IPS-15b (cell line): ENCODE measurements around the gene ZDHHC3.

Experiments
- H3K27me3 ChIP-seq: one replicate; pipeline ENCODE4 v1.6.1; 2013; ENCODE audit warnings: low read length; ENCODE audit not compliant: control insufficient read depth, insufficient read depth
- H3K36me3 ChIP-seq: one replicate; pipeline ENCODE4 v1.6.1; 2013; ENCODE audit warnings: low read length; ENCODE audit not compliant: control insufficient read depth, insufficient read depth
- H3K4me1 ChIP-seq: one replicate; pipeline ENCODE4 v1.6.1; 2013; ENCODE audit warnings: mild to moderate bottlenecking, low read length; ENCODE audit not compliant: control insufficient read depth, insufficient read depth
- H3K4me3 ChIP-seq: one replicate; pipeline ENCODE4 v1.5.1; 2013; ENCODE audit warnings: low read depth, low read length
- H3K9ac ChIP-seq: one replicate; pipeline ENCODE4 v1.6.1; 2013; ENCODE audit warnings: low read depth, mild to moderate bottlenecking, low read length
- H3K9me3 ChIP-seq: one replicate; pipeline ENCODE4 v1.6.1; 2013; ENCODE audit warnings: mild to moderate bottlenecking, low read length; ENCODE audit not compliant: control insufficient read depth, insufficient read depth

Gene ZDHHC3

DNA sequence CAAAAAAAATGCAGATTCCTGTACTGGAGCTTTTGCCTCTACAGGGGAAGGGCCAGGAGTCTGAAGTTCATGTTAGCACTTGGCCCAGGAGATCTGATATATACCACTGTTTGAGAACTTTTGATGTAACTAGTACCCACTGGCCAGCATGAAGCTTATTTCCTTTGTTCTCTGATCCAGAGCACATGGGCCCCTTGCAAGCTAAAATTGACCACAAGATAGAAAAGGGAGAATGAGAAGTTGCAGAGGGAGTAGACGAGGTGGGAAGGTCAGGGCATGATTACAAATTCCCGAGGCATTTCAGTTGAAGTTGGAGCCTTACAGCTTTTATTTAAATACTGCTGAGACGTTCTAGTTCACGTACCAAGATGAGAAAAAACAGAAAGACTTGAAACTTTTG lies 73.3 kb downstream of the ZDHHC3 start:
- Histone ChIP-seq H3K4me1 (peaks cover 6% of the 10 kb centered on the region), H3K36me3 (no peaks in the 10 kb centered on the region), H3K27me3 (no peaks in the 10 kb centered on the region), H3K9me3 (no peaks in the 10 kb centered on the region), H3K9ac (no peak overlapping the region), H3K4me3 (no peak overlapping the region)

DNA sequence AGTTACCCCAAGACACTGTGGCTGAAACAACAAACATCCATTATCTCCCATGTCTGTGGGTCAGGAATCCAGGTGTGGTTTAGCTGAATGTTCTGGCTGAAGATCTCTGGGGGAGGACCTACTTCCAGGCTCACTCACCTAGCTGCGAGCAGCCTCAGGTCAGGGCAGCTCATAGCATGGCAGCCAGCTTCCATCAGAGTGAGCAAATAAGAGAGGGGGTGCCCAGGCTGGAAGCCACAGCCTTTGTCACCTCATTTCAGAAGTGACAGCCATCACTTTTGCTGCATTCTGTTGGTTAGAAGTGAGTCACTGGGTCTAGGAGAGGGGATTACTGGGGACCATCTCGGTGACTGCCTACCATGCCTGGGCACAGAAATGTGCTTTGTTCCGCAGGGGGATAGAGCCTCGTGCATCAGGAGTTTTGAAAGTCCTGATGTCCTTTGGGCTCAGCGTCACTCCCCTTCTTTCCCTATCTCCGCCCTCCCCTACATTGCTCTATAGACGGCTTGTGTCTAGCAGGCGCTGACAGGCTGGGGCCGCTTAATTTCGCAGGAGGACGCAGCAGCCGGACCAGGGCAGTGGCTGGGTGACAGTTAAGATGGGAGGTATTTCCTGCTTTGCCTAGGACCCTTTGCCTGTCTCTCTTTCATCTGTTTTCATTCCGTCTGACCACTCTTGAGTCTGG lies 76.1 kb downstream of the ZDHHC3 start:
- Histone ChIP-seq H3K4me3 (no peak overlapping the region), H3K27me3 (no peaks in the 10 kb centered on the region), H3K4me1 (peaks cover 6% of the 10 kb centered on the region), H3K36me3 (no peaks in the 10 kb centered on the region), H3K9me3 (no peaks in the 10 kb centered on the region), H3K9ac (no peak overlapping the region)

DNA sequence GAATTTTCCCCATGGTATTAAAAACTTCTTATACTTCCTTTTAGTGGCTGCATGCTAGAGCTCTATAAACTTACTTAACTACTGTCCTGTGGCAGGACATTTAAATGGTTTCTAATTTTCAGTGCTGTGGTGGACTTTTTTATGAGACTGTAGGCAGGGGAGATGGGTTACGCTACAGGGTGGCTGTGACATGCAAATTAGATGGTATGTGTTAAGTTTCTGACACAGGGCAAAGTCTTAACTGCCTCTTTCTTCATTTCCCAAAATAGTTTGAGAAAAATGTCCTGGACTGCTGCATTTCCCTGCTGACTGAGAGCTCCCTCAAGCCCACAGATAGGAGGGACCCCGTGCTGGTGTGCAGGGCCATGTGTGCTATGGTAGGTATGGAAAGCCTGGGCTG lies 79.5 kb downstream of the ZDHHC3 start:
- Histone ChIP-seq H3K4me1 (peaks cover 6% of the 10 kb centered on the region), H3K36me3 (no peaks in the 10 kb centered on the region), H3K9me3 (no peaks in the 10 kb centered on the region), H3K9ac (no peak overlapping the region), H3K4me3 (no peak overlapping the region), H3K27me3 (no peaks in the 10 kb centered on the region)

DNA sequence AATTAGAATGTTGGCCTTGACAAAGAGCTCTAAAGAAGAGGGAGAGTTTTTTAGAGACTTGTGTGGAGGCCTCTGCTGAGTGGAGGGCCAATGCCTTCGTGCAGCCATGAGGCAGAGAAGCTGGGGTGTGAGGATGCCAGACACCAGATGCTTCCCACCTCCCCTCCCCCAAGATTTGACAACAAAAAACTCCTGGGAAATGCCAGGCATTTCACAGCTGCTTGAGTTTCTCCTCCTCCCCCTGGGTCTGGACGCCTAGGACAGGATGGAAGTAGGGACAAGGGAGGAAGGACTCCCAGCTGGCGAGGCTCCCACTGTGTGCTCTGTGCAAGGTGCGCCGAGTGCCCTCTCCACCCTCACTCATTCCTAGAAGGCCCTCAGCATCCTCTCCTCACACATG lies 81.5 kb downstream of the ZDHHC3 start:
- no peaks in the 10 kb centered on the region for H3K9me3 ChIP-seq
- no peak overlapping the region for H3K9ac ChIP-seq
- no peak overlapping the region for H3K4me3 ChIP-seq
- H3K36me3 ChIP-seq, result no peaks in the 10 kb centered on the region
- no peaks in the 10 kb centered on the region for H3K27me3 ChIP-seq
- peaks cover 4% of the 10 kb centered on the region for H3K4me1 ChIP-seq

DNA sequence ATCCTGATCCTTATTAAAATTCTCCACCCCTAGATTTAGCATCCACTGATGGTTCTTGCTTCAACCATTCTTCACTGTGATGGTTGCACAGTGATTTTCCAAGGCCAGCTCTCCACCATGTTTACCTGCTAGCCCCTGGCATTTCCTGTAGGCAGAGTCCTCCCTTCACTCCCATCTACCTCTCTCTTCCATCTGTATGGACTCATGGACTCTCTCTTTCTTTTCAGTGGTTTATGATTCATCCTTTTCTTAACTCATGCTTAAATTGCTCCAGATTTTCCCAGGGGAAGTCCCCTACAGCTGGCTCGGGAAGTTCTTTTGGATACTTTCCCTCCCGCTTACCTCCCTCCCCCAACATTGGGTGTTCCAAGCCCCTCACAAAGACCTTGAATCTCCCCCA lies 82.9 kb downstream of the ZDHHC3 start:
- no peaks in the 10 kb centered on the region for H3K9me3 ChIP-seq
- H3K4me1 ChIP-seq, result no peaks in the 10 kb centered on the region
- no peaks in the 10 kb centered on the region for H3K36me3 ChIP-seq
- H3K4me3 ChIP-seq, result no peak overlapping the region
- no peak overlapping the region for H3K9ac ChIP-seq
- no peaks in the 10 kb centered on the region for H3K27me3 ChIP-seq

DNA sequence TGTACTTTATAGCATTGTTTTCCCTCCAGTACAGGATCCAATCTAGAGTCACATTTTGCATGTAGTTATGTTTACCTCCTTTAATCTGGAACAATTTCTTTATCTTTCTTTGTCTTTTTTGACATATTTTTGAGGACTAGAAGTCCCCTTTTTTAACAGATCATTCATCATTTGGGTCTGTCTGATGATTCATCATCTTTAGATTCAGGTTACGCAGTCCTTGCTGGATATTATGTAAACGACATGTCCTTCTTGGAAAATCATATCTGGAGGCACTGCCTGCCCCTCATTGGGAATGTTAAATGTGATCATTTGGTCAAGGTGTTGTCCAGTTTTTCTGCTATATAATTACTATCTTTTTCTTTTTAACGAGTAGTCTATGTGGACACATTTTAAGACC lies 83.3 kb downstream of the ZDHHC3 start:
- no peaks in the 10 kb centered on the region for H3K36me3 ChIP-seq
- no peak overlapping the region for H3K9ac ChIP-seq
- H3K9me3 ChIP-seq, result no peaks in the 10 kb centered on the region
- H3K4me3 ChIP-seq, result no peak overlapping the region
- no peaks in the 10 kb centered on the region for H3K4me1 ChIP-seq
- H3K27me3 ChIP-seq, result no peaks in the 10 kb centered on the region

DNA sequence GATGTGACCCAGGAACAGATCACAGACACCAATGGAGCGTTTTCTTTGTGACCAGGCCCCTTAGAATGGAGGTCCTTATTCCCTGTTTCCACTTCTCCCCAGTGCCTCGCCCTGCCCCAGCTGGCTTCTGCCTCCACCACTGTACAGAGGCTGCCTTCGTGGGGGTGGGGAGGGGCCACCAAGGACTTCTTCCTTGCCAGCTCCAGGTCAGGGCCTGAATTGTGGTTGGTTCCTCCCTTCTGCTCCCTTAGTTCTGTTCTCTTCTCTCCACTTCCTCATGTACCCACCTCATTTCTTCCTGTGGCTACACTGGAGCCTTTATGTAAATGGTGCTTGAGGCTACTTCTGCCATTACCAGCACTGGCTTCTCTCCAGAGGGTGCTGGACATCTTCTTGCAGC lies 85.1 kb downstream of the ZDHHC3 start:
- H3K9ac ChIP-seq, result no peak overlapping the region
- no peaks in the 10 kb centered on the region for H3K36me3 ChIP-seq
- no peaks in the 10 kb centered on the region for H3K4me1 ChIP-seq
- H3K27me3 ChIP-seq, result no peaks in the 10 kb centered on the region
- H3K4me3 ChIP-seq, result no peak overlapping the region
- no peaks in the 10 kb centered on the region for H3K9me3 ChIP-seq

DNA sequence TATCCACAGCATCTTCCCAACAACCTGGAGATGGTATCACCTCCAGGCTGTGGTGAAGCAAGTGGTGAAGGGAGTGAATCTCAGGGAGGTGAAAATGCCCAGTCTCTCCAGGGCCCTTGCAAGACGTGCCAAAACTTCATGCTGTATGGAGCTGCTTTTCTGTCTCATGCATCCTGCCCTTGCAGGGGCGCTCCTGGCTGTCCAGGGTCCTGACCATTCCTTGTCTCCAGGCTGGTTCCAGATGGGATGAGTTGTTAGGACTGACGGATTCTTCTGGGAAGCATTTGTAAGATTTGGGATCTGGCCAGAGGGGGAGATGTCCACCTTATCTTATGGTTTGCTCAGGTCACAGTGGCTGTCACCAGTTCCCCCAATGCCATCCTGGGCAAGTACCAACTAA lies 85.7 kb downstream of the ZDHHC3 start:
- Histone ChIP-seq H3K4me1 (no peaks in the 10 kb centered on the region), H3K9me3 (no peaks in the 10 kb centered on the region), H3K36me3 (no peaks in the 10 kb centered on the region), H3K4me3 (no peak overlapping the region), H3K27me3 (no peaks in the 10 kb centered on the region), H3K9ac (no peak overlapping the region)

DNA sequence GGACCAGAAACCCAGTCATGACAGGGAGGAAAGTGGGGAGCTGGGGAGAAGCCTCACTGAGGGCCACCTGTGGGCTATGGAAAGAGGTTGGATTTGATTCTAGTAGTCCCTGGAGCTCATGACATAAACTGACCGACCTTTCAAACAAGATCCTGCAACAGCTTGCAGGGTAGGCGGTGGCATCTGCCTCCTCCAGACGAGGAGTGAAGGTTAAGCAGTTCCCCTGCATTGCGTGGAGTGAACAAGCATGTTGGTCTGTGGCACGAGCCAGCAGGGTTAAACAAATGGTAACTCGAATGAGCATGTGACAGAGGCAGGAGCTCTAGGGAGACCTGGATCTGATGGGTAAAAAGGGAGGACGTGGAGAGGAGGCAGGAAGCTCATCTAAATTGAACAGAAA lies 88.9 kb downstream of the ZDHHC3 start:
- no peaks in the 10 kb centered on the region for H3K36me3 ChIP-seq
- no peak overlapping the region for H3K9ac ChIP-seq
- H3K9me3 ChIP-seq, result peaks cover 3% of the 10 kb centered on the region
- no peaks in the 10 kb centered on the region for H3K4me1 ChIP-seq
- no peaks in the 10 kb centered on the region for H3K27me3 ChIP-seq
- no peak overlapping the region for H3K4me3 ChIP-seq

DNA sequence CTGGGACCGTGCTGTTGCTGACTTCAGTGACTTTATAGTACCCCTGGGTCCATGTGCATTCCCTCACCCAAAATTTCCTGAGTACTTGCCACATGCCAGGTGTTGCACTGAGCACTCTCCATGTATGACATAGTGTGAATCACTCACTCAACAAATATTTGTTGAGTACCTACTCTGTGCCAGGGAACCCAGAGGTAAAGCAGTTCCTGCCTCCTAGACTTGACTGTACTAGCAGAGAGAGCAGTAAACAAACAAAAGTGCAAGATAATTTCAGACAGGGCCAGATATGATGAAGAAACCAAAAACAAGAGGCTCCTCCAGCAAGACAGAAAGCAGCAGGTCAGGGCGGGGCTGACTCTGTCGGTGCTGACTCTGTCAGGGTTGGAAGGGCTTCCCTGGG lies 89.4 kb downstream of the ZDHHC3 start:
- no peaks in the 10 kb centered on the region for H3K4me1 ChIP-seq
- H3K36me3 ChIP-seq, result no peaks in the 10 kb centered on the region
- no peak overlapping the region for H3K4me3 ChIP-seq
- H3K9me3 ChIP-seq, result peaks cover 3% of the 10 kb centered on the region
- H3K27me3 ChIP-seq, result no peaks in the 10 kb centered on the region
- no peak overlapping the region for H3K9ac ChIP-seq

DNA sequence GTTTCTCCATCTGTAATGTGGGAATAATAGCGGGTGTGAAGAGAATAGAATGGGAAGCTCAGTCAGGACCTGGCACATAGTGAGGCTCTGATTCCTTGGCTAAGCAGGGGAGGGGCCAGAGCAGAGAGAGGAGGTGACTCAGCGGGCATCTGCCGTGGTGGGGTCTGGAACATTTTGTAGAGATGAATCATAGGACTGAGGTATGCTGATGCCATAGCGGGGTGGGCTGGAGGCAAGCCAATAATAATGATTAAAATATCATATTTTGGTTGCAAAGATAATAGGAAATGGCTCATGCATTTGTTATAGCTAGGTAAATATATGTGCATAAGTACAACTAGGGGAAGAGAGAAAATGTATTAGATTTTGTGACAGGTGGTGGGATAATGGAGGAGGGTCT lies 90.4 kb downstream of the ZDHHC3 start:
- peaks cover 3% of the 10 kb centered on the region for H3K9me3 ChIP-seq
- no peak overlapping the region for H3K4me3 ChIP-seq
- no peaks in the 10 kb centered on the region for H3K27me3 ChIP-seq
- no peaks in the 10 kb centered on the region for H3K36me3 ChIP-seq
- H3K9ac ChIP-seq, result no peak overlapping the region
- H3K4me1 ChIP-seq, result no peaks in the 10 kb centered on the region

DNA sequence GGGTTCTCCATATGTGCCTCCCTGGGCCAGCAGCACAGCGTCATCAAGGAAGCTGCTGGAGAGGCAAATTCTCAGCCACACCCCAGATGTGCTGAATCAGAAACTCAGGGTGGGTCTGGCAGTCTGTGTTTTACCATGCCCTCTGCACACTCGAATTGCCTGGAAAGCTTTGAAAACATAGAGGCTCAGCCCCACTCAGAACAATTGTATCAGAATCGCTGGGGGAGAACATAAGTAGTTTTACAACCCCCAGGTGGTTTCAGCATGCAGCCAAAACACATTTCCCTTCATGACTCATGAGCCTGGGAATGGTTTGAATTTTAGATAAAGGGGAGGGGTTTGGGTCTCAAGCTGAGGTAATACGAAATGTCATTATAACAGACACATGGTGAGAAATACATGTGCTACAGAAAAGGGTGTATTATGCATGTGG lies 92.0 kb downstream of the ZDHHC3 start:
- no peak overlapping the region for H3K9ac ChIP-seq

More for the DNA sequence above, 92.0 kb downstream of the ZDHHC3 start:
- H3K4me3 ChIP-seq, result no peak overlapping the region
- no peaks in the 10 kb centered on the region for H3K36me3 ChIP-seq
- peaks cover 3% of the 10 kb centered on the region for H3K9me3 ChIP-seq
- H3K27me3 ChIP-seq, result no peaks in the 10 kb centered on the region
- H3K4me1 ChIP-seq, result no peaks in the 10 kb centered on the region
